Measurements from ENCODE around the gene PKN2. TPM values are rescaled to one million over a fixed set of nuclear protein-coding genes. Genes with fewer than 3 reads are reported as not detected.
A peak's percentile ranks its signal among the peaks of the same experiment; 100 is the strongest.

The PKN2 gene
- total and polyA plus RNA-seq, 2 experiments from 2014 or later: 22.5 to 27.6 TPM

DNA sequence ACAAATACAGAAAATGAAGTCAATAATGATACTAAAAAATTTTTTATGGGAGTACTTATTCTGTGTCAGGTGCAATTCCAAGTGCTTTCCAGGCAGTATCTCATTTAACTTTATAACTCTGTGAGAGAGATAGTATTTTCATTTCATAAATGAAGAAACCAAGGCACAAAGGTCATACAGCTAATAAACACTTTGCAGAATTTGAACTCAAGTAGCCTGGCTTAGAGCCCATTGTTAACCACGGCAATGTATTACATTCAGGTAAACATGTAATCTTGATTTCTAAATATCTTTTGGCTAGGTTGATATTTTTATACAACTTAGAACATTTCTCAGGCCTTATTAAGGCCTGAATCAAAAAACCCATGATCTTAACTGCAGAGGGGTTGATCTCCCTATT is 28.9 kb upstream of the PKN2 start:
- TF ChIP-seq, protein P1, sequence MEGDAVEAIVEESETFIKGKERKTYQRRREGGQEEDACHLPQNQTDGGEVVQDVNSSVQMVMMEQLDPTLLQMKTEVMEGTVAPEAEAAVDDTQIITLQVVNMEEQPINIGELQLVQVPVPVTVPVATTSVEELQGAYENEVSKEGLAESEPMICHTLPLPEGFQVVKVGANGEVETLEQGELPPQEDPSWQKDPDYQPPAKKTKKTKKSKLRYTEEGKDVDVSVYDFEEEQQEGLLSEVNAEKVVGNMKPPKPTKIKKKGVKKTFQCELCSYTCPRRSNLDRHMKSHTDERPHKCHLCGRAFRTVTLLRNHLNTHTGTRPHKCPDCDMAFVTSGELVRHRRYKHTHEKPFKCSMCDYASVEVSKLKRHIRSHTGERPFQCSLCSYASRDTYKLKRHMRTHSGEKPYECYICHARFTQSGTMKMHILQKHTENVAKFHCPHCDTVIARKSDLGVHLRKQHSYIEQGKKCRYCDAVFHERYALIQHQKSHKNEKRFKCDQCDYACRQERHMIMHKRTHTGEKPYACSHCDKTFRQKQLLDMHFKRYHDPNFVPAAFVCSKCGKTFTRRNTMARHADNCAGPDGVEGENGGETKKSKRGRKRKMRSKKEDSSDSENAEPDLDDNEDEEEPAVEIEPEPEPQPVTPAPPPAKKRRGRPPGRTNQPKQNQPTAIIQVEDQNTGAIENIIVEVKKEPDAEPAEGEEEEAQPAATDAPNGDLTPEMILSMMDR (IDR thresholded peaks at IDR 0.05; ENCODE audit: low read depth, low read length): no peak
- Histone ChIP-seq H3K36me3 (no peaks in the 10 kb centered on the region), H3K9me3 (ENCODE audit: low read depth) (no peaks in the 10 kb centered on the region), H3K4me3 (no peak overlapping the region), H3K4me1 (ENCODE audit: low read depth) (no peaks in the 10 kb centered on the region), H3K27me3 (no peaks in the 10 kb centered on the region), H3K27ac (no peak overlapping the region)
- no peak for DNase-seq (ENCODE audit: low read depth in 1 of 2, low spot score in 1 of 2)

DNA sequence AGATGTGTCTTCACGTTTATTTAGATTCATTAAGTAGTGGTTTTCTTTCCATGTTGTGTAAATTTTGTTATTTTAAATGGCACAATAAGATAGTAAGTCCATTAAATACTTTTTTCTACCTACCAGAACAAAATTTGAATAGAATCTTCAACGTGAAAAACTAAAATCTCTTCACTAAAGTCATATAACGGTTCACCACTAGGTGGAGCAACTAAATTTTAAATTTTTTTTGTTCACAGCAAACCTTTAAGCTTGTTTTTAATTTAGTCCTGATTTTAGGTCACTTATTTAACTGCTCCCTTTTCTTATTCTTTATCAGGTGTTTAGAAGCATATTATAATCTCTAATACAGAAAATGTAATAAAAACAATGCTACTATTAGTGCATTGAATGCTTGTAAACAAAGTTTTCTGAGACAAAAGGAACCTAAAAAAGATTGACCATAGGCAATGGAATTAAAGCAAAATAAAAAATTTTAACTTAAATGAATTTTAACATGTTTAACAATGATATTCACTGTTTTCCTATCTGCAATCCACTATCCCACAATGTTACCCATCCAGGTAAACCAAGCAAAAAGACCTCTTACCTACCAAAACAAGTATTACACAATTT is 28.3 kb upstream of the PKN2 start:
- no peaks in the 10 kb centered on the region for H3K4me1 ChIP-seq (ENCODE audit: low read depth)
- H3K9me3 ChIP-seq (ENCODE audit: low read depth): no peaks in the 10 kb centered on the region
- DNase-seq (ENCODE audit: low read depth in 1 of 2, low spot score in 1 of 2): peak; percentile 40 to 47
- H3K4me3 ChIP-seq: no peak overlapping the region
- no peaks in the 10 kb centered on the region for H3K36me3 ChIP-seq
- TF ChIP-seq, protein P1 (IDR thresholded peaks at IDR 0.05; ENCODE audit: low read depth, low read length): peak; percentile 55
- no peaks in the 10 kb centered on the region for H3K27me3 ChIP-seq
- no peak overlapping the region for H3K27ac ChIP-seq

DNA sequence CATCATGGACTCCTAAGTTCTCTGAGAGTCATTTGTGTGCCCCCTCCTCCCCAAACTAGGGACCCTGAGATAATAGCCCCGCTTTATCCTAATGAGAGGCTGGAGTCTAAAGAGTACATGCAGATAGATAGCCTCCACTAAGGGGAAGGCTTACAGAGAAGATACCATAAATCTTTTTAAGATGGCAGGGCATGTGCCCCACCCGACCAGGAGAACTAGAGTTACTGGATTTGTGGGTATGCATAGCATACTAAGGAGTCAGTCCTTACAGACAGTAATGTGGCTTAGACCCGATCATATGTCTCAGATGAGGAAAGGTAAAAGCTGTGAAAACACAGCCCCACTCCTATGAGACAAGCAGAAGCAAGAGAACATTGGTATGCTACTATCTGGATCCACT is 25.7 kb upstream of the PKN2 start:
- TF ChIP-seq, protein P1 (IDR thresholded peaks at IDR 0.05; ENCODE audit: low read depth, low read length): no peak
- H3K9me3 ChIP-seq (ENCODE audit: low read depth): no peaks in the 10 kb centered on the region
- H3K4me1 ChIP-seq (ENCODE audit: low read depth): peaks cover 11% of the 10 kb centered on the region
- H3K27me3 ChIP-seq: no peaks in the 10 kb centered on the region
- no peak for DNase-seq (ENCODE audit: low read depth in 1 of 2, low spot score in 1 of 2)
- H3K4me3 ChIP-seq: no peak overlapping the region
- H3K27ac ChIP-seq: no peak overlapping the region
- no peaks in the 10 kb centered on the region for H3K36me3 ChIP-seq

DNA sequence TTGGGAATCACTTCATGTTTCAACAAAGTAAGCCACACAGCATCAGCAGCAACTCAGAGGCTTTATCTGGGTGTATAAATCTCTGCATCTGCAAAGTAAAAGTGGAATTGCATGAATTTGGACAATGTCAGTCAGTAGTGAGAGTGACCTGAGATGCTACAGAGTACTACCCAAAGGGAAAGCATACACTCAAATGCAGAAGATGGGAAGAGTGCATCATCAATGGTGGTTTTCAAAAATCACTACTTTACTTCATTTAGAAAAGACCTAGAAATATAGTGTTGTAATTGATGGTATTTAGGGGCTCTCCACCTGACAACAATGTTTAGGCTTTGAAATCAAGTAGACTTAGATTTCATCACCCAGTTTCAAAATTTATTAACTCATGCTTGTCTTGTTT is 24.5 kb upstream of the PKN2 start:
- peaks cover 11% of the 10 kb centered on the region for H3K4me1 ChIP-seq (ENCODE audit: low read depth)
- H3K4me3 ChIP-seq: no peak overlapping the region
- TF ChIP-seq, protein P1 (IDR thresholded peaks at IDR 0.05; ENCODE audit: low read depth, low read length): no peak
- H3K27me3 ChIP-seq: no peaks in the 10 kb centered on the region
- DNase-seq (ENCODE audit: low read depth in 1 of 2, low spot score in 1 of 2): no peak
- no peaks in the 10 kb centered on the region for H3K9me3 ChIP-seq (ENCODE audit: low read depth)
- no peaks in the 10 kb centered on the region for H3K36me3 ChIP-seq
- no peak overlapping the region for H3K27ac ChIP-seq

DNA sequence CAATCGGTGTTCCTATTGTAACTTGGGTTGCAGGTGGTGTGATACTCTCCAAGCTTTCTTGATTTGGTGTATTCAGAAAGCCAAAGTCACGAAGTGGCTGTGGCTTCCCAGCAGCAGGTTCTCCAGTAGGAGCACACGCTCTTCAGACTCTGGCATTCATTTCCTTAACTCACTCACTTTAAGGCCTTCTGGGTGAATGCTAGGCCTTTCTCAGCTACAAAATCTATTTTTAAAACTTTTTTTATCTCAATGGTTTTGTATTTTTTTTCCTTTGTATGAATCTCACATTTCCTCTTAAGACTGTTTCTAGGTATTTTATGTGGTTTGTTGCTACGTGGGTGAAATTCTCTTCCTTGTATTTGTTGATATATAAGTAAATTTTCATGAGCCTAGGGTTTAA is 22.9 kb upstream of the PKN2 start:
- Histone ChIP-seq H3K27me3 (no peaks in the 10 kb centered on the region), H3K4me1 (ENCODE audit: low read depth) (peaks cover 11% of the 10 kb centered on the region), H3K9me3 (ENCODE audit: low read depth) (no peaks in the 10 kb centered on the region), H3K4me3 (no peak overlapping the region), H3K36me3 (no peaks in the 10 kb centered on the region), H3K27ac (peak overlapping the region; percentile 17)
- DNase-seq (ENCODE audit: low read depth in 1 of 2, low spot score in 1 of 2): peak in 1 of 2 donors; percentile 14
- TF ChIP-seq, protein P1 (IDR thresholded peaks at IDR 0.05; ENCODE audit: low read depth, low read length): no peak

Measured in cardiac muscle cell (in vitro differentiated cells and primary cell).